Adrenal gland (tissue), 5 donors: ENCODE measurements around the gene ABCA1.

Experiments
- POLR2A ChIP-seq, 2 donors: fragments of 450-650 bp; IDR thresholded peaks; one replicate each; pipeline ENCODE4 v1.6.1; 2017; ENCODE audit warnings: antibody characterized with exemption in 2 of 2, mild to moderate bottlenecking in 2 of 2, moderate library complexity in 1 of 2
- TF ChIP-seq, protein P1 (sequence below), 6 experiments: fragments of 450-650 bp in 4 of 6; fragments of 200-600 bp in 2 of 6; sonication (generic) in 1 of 6; IDR thresholded peaks; 1 replicate in 5 of 6; 2 replicates in 1 of 6; pipeline versions ENCODE4 v1.5.1 to v1.8.0; 2016 to 2021; ENCODE audit warnings: antibody characterized with exemption in 6 of 6, mild to moderate bottlenecking in 2 of 6, moderate library complexity in 1 of 6
- donor health status: DM: no; HTN: no; CAD: no.

DNA sequence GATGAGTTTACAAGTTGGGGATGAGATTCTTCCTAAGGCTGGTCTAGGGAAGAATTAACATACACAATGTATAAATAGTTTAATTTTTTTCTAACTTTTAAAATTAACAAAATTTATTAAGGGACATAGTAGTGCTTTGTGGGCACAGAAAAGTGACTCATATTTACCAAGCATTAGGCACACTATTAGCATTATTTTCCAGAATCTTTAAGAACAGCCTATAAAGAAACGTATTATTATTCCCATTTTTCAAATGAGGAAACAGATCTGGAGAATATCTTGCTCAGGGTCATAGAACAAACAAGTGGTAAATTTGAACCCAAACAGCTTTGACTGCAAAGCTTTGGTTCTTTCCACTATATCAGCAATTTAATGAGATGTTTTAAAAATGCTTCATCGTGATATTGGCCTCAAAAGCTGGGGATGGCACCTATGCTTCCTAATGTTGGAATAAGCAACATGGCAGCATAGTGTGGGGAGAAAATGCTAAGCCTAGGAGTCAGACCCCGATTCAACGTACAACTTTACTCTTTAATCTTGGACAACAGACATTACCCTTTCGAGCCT, 55.9 kb downstream of the ABCA1 start:
- TF ChIP-seq, protein P1, sequence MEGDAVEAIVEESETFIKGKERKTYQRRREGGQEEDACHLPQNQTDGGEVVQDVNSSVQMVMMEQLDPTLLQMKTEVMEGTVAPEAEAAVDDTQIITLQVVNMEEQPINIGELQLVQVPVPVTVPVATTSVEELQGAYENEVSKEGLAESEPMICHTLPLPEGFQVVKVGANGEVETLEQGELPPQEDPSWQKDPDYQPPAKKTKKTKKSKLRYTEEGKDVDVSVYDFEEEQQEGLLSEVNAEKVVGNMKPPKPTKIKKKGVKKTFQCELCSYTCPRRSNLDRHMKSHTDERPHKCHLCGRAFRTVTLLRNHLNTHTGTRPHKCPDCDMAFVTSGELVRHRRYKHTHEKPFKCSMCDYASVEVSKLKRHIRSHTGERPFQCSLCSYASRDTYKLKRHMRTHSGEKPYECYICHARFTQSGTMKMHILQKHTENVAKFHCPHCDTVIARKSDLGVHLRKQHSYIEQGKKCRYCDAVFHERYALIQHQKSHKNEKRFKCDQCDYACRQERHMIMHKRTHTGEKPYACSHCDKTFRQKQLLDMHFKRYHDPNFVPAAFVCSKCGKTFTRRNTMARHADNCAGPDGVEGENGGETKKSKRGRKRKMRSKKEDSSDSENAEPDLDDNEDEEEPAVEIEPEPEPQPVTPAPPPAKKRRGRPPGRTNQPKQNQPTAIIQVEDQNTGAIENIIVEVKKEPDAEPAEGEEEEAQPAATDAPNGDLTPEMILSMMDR (IDR thresholded peaks at IDR 0.05): no peak
- TF ChIP-seq POLR2A (IDR thresholded peaks at IDR 0.05): no peak
